HepG2 (cell line): Measurements from ENCODE around the gene VPS26A. TPM values are rescaled to one million over a fixed set of nuclear protein-coding genes. Genes with fewer than 3 reads are reported as not detected.

Experiments used
- ARID2 ChIP-seq: sonication (generic); formaldehyde crosslinking; IDR thresholded peaks from 2 replicates; pipeline ENCODE4 v1.8.1; 2022; ENCODE audit warnings: mild to moderate bottlenecking, missing genetic modification reagents, borderline replicate concordance
- DMAP1 ChIP-seq: IDR thresholded peaks from 2 replicates; pipeline ENCODE4 v1.6.1; 2016
- HOXA9 ChIP-seq: sonication (generic); formaldehyde crosslinking; IDR thresholded peaks from 2 replicates; pipeline ENCODE4 v1.8.1; 2022; ENCODE audit warnings: missing genetic modification reagents, mild to moderate bottlenecking, moderate library complexity, borderline replicate concordance
- LBX2 ChIP-seq: sonication (generic); formaldehyde crosslinking; IDR thresholded peaks from 2 replicates; pipeline ENCODE4 v1.5.0; 2020; ENCODE audit warnings: missing genetic modification reagents, mild to moderate bottlenecking, borderline replicate concordance
- MAX ChIP-seq: IDR thresholded peaks from 2 replicates; pipeline ENCODE4 v1.6.1; 2012; ENCODE audit warnings: inconsistent platforms
- NFE2L1 ChIP-seq: sonication (generic); formaldehyde crosslinking; IDR thresholded peaks from 2 replicates; pipeline ENCODE4 v1.4.0; 2020; ENCODE audit warnings: missing genetic modification reagents, mild to moderate bottlenecking, borderline replicate concordance
- NFKB2 ChIP-seq: sonication (generic); formaldehyde crosslinking; IDR thresholded peaks from 2 replicates; pipeline ENCODE4 v1.4.0; 2020; ENCODE audit warnings: missing genetic modification reagents, borderline replicate concordance
- POLR2AphosphoS5 ChIP-seq: IDR thresholded peaks from 2 replicates; pipeline ENCODE4 v1.6.1; 2012; ENCODE audit warnings: low read depth, low read length
- RXRA ChIP-seq: sonication (generic); formaldehyde crosslinking; IDR thresholded peaks from 2 replicates; pipeline ENCODE4 v1.5.1; 2020; ENCODE audit warnings: missing genetic modification reagents
- SMARCE1 ChIP-seq: fragments of 450-650 bp; IDR thresholded peaks from 2 replicates; pipeline ENCODE4 v1.6.1; 2017; ENCODE audit warnings: borderline replicate concordance
- SRY ChIP-seq: sonication (generic); formaldehyde crosslinking; IDR thresholded peaks from 2 replicates; pipeline ENCODE4 v1.8.0; 2022; ENCODE audit warnings: mild to moderate bottlenecking, missing genetic modification reagents
- SSRP1 ChIP-seq: IDR thresholded peaks from 2 replicates; pipeline ENCODE4 v1.6.1; 2016; ENCODE audit warnings: control low read depth
- STAG1 ChIP-seq: sonication (generic); formaldehyde crosslinking; IDR thresholded peaks from 2 replicates; pipeline ENCODE4 v1.4.0; 2020; ENCODE audit warnings: missing genetic modification reagents
- TAF1 ChIP-seq: sonication (generic); formaldehyde crosslinking; IDR thresholded peaks from 2 replicates; pipeline ENCODE4 v1.4.0; 2020; ENCODE audit warnings: missing genetic modification reagents
- TAF15 ChIP-seq: fragments of 200-400 bp; formaldehyde crosslinking; IDR thresholded peaks from one replicate; pipeline ENCODE4 v1.6.1; 2018; ENCODE audit warnings: mild to moderate bottlenecking, low read depth, low read length; ENCODE audit not compliant: poor library complexity, severe bottlenecking
- ZMYM3 ChIP-seq: sonication (generic); formaldehyde crosslinking; IDR thresholded peaks from 2 replicates; pipeline ENCODE4 v1.5.1; 2020; ENCODE audit warnings: mild to moderate bottlenecking, missing genetic modification reagents
- ZNF460 ChIP-seq: sonication (generic); formaldehyde crosslinking; IDR thresholded peaks from 2 replicates; pipeline ENCODE4 v1.5.1; 2020; ENCODE audit warnings: missing genetic modification reagents, mild to moderate bottlenecking, borderline replicate concordance
- ZNF577 ChIP-seq: sonication (generic); formaldehyde crosslinking; IDR thresholded peaks from 2 replicates; pipeline ENCODE4 v1.4.0; 2020; ENCODE audit warnings: mild to moderate bottlenecking, low read depth, missing genetic modification reagents, borderline replicate concordance
- ZNF589 ChIP-seq: sonication (generic); formaldehyde crosslinking; conservative IDR thresholded peaks from 2 replicates; pipeline ENCODE4 v1.8.0; 2022; ENCODE audit warnings: mild to moderate bottlenecking, moderate library complexity, missing genetic modification reagents
- ZNF598 ChIP-seq: sonication (generic); formaldehyde crosslinking; IDR thresholded peaks from 2 replicates; pipeline ENCODE4 v1.5.1; 2020; ENCODE audit warnings: mild to moderate bottlenecking, missing genetic modification reagents, borderline replicate concordance
- ZNF672 ChIP-seq: sonication (generic); formaldehyde crosslinking; IDR thresholded peaks from 2 replicates; pipeline ENCODE4 v1.8.1; 2022; ENCODE audit warnings: missing genetic modification reagents
- ZNF691 ChIP-seq: sonication (generic); formaldehyde crosslinking; IDR thresholded peaks from 2 replicates; pipeline ENCODE4 v1.4.0; 2020; ENCODE audit warnings: missing genetic modification reagents, low read depth, mild to moderate bottlenecking, borderline replicate concordance
- ZNF766 ChIP-seq: sonication (generic); formaldehyde crosslinking; IDR thresholded peaks from 2 replicates; pipeline ENCODE4 v1.5.0; 2020; ENCODE audit warnings: missing genetic modification reagents, borderline replicate concordance
- ZNF781 ChIP-seq: sonication (generic); formaldehyde crosslinking; IDR thresholded peaks from 2 replicates; pipeline ENCODE4 v1.5.1; 2020; ENCODE audit warnings: borderline replicate concordance, mild to moderate bottlenecking, missing genetic modification reagents; ENCODE audit errors: not compliant biosample characterization
- ZNF879 ChIP-seq: sonication (generic); formaldehyde crosslinking; IDR thresholded peaks from 2 replicates; pipeline ENCODE4 v1.8.1; 2023; ENCODE audit warnings: missing genetic modification reagents
- polyA plus RNA-seq, 8 experiments: library from polyadenylated mRNA; depleted of rRNA in 3 of 8; stranded (reverse) in 7 of 8; unstranded in 1 of 8; fragments of >200 nt; fragmentation: Illumina TruSeq in 4 of 8; extraction: Trizol in 4 of 8; gene quantifications; 2 replicates each; pipeline versions ENCODE4 v1.2.1 to v1.2.3, GENCODE V29; 2011 to 2016; ENCODE audit warnings: low read depth in 4 of 8, missing spikeins in 1 of 8, mixed read lengths in 1 of 8; ENCODE audit not compliant: insufficient read depth in 1 of 8
- total RNA-seq, 5 experiments: library from RNA; depleted of rRNA; stranded (reverse); fragments of >200 nt; fragmentation: Illumina TruSeq; extraction: Trizol; gene quantifications; 2 replicates each; pipeline ENCODE4 v1.2.3, GENCODE V29; 2016; ENCODE audit warnings: low read depth in 1 of 5

The VPS26A gene
- total and polyA plus RNA-seq, 2 of the 13 experiments (the other 11 are each of a cell fraction or from before 2014, with no cell fraction given) = 12.9 to 32.6 TPM

- TF ChIP-seq MAX (peak; percentile 68), RXRA (CRISPR knock-in tag) (no peak; the same call in 1 of the 2 replicates), ZNF691 (CRISPR knock-in tag) (no peak; the same call in 1 of the 2 replicates), ZNF598 (CRISPR knock-in tag) (no peak), SMARCE1 (no peak), ZNF781 (peak; percentile 93), LBX2 (CRISPR knock-in tag) (no peak), STAG1 (CRISPR knock-in tag) (0 out of 2 replicates have a peak, but pooled peaks have one; percentile 24), NFKB2 (CRISPR knock-in tag) (peak; percentile 60), TAF15 (no peak), DMAP1 (CRISPR knock-in tag) (peak; percentile 14), ZNF672 (CRISPR knock-in tag) (no peak), NFE2L1 (CRISPR knock-in tag) (no peak), SRY (CRISPR knock-in tag) (no peak; the same call in 1 of the 2 replicates), HOXA9 (CRISPR knock-in tag) (no peak), SSRP1 (CRISPR knock-in tag) (no peak), ZMYM3 (CRISPR knock-in tag) (no peak), ZNF766 (peak; percentile 27; the same call in 1 of the 2 replicates), ZNF879 (CRISPR knock-in tag) (peak; percentile 67; the same call in 1 of the 2 replicates), POLR2AphosphoS5 (peak; percentile 94), ARID2 (CRISPR knock-in tag) (no peak), TAF1 (peak; percentile 60), ZNF589 (CRISPR knock-in tag) (no peak), ZNF577 (CRISPR knock-in tag) (no peak), ZNF460 (no peak)
Observed at GRCh38 chr10:69123747-69124562, at the start of gene VPS26A (continued).
